Thyroid gland (tissue), 4 donors: ENCODE data around the gene PPP1CC. TPM values are rescaled to one million over a fixed set of nuclear protein-coding genes. Genes with fewer than 3 reads are reported as not detected.
A peak's percentile ranks its signal among the peaks of the same experiment; 100 is the strongest.

ENCODE experiments used
- DNase-seq, 2 donors: peaks; one replicate each; pipeline ENCODE4 v3.0.0-alpha.2; 2019
- H3K27ac ChIP-seq, 3 donors: fragments of 200-600 bp; sonication (generic); 1 replicate in 2 of 3; 2 replicates in 1 of 3; pipeline ENCODE4 v1.5.1; 2016 to 2019; ENCODE audit warnings: mild to moderate bottlenecking in 1 of 3, moderate library complexity in 1 of 3
- H3K27me3 ChIP-seq: fragments of 200-600 bp; sonication (generic); one replicate; pipeline ENCODE4 v1.5.1; 2019
- H3K36me3 ChIP-seq, 2 donors: fragments of 200-600 bp; sonication (generic); one replicate each; pipeline ENCODE4 v1.5.1; 2016 to 2019
- H3K4me1 ChIP-seq, 2 donors: fragments of 200-600 bp; sonication (generic); one replicate each; pipeline ENCODE4 v1.5.1; 2017 to 2019
- H3K4me3 ChIP-seq, 3 donors: fragments of 200-600 bp; sonication (generic); replicated peaks in 1 of 3; 1 replicate in 2 of 3; 2 replicates in 1 of 3; pipeline ENCODE4 v1.5.1; 2016; ENCODE audit warnings: mild to moderate bottlenecking in 1 of 3
- H3K9me3 ChIP-seq: fragments of 200-600 bp; sonication (generic); one replicate; pipeline ENCODE4 v1.5.1; 2017
- CTCF ChIP-seq, 6 experiments: fragments of 200-600 bp in 3 of 6; fragments of 450-650 bp in 3 of 6; sonication (generic) in 3 of 6; IDR thresholded peaks; one replicate each; pipeline ENCODE4 v1.5.1; 2016 to 2019; ENCODE audit warnings: antibody characterized with exemption in 6 of 6, mild to moderate bottlenecking in 2 of 6, inconsistent platforms in 1 of 6, moderate library complexity in 1 of 6
- POLR2A ChIP-seq, 2 donors: fragments of 450-650 bp; IDR thresholded peaks; one replicate each; pipeline ENCODE4 v1.6.1; 2017; ENCODE audit warnings: antibody characterized with exemption in 2 of 2, mild to moderate bottlenecking in 2 of 2, moderate library complexity in 1 of 2
- WGBS, 2 donors: methylation state at CpG; one replicate each; pipeline ENCODE4 v1.1.5; 2017; 5-methylcytosine and 5-hydroxymethylcytosine counted together
- intact Hi-C: fragments of 100-400 bp; cut with DNase I; formaldehyde crosslinking; loops from one replicate; pipeline ENCODE4 v1.15.1; 2023
- total RNA-seq, 4 donors: library from RNA; depleted of rRNA; stranded (reverse); fragments of >200 nt; gene quantifications; one replicate each; pipeline ENCODE4 v1.2.3, GENCODE V29; 2016

The PPP1CC gene
- total RNA-seq, 4 donors from 2014 or later: 85.3 to 154 (median 118) TPM

GRCh38 chr12:110689281-110690126 is 53.2 kb downstream of the PPP1CC start:
- 13 to 20% methylated on average over 19 to 27 of the region's 38 CpGs for WGBS, 2 donors
- intact Hi-C loops: no loop called here
- H3K4me1 ChIP-seq: peaks cover 8% of the 10 kb centered on the region in 2 donors
- no peaks in the 10 kb centered on the region for H3K9me3 ChIP-seq
- H3K27me3 ChIP-seq: no peaks in the 10 kb centered on the region
- H3K36me3 ChIP-seq: no peaks in the 10 kb centered on the region
- TF ChIP-seq POLR2A (IDR thresholded peaks at IDR 0.05): no peak
- TF ChIP-seq CTCF (IDR thresholded peaks at IDR 0.05): no peak
- peak; percentile 26 to 42 for DNase-seq
- H3K27ac ChIP-seq: peak overlapping the region in 2 of 3 donors; percentile 2 to 73
- peak overlapping the region in 2 of 3 donors; percentile 17 to 58 for H3K4me3 ChIP-seq

GRCh38 chr12:110688446-110689280 is 54.0 kb downstream of the PPP1CC start, which contains the start of gene HVCN1:
Gene HVCN1, minus strand, starts transcription at chr12:110689115. Its CDS starts 5,870 bp downstream, at chr12:110683245.
- TF ChIP-seq CTCF (IDR thresholded peaks at IDR 0.05): no peak
- TF ChIP-seq POLR2A (IDR thresholded peaks at IDR 0.05): no peak
- no peaks in the 10 kb centered on the region for H3K9me3 ChIP-seq
- WGBS, 2 donors: 12 to 18% methylated on average over 5 to 16 of the region's 64 CpGs
- intact Hi-C loops: no loop called here
- H3K36me3 ChIP-seq: no peaks in the 10 kb centered on the region
- H3K4me3 ChIP-seq: peak within 1 kb of the TSS; percentile 27 to 58 (median 30)
- peak; percentile 43 to 47 for DNase-seq
- peaks cover 8% of the 10 kb centered on the region in 2 donors for H3K4me1 ChIP-seq
- peak within 1 kb of the TSS in 2 of 3 donors; percentile 2 to 73 for H3K27ac ChIP-seq
- H3K27me3 ChIP-seq: no peaks in the 10 kb centered on the region

GRCh38 chr12:110687396-110688169 is 55.1 kb downstream of the PPP1CC start:
- H3K36me3 ChIP-seq: no peaks in the 10 kb centered on the region
- H3K27ac ChIP-seq: no peak overlapping the region
- no peak overlapping the region for H3K4me3 ChIP-seq
- intact Hi-C loops: no loop called here
- no peaks in the 10 kb centered on the region for H3K9me3 ChIP-seq
- peaks cover 8% of the 10 kb centered on the region in 2 donors for H3K4me1 ChIP-seq
- WGBS, 2 donors: 92 to 96% methylated on average over 15 of the region's 15 CpGs
- H3K27me3 ChIP-seq: no peaks in the 10 kb centered on the region
- DNase-seq: no peak
- TF ChIP-seq CTCF (IDR thresholded peaks at IDR 0.05): no peak
- no peak for TF ChIP-seq POLR2A (IDR thresholded peaks at IDR 0.05)

- no peak overlapping the region for H3K4me3 ChIP-seq
- no peak for DNase-seq
- H3K27me3 ChIP-seq: no peaks in the 10 kb centered on the region
- 89 to 100% methylated on average over 3 of the region's 3 CpGs for WGBS, 2 donors
- no peaks in the 10 kb centered on the region for H3K9me3 ChIP-seq
- no peak for TF ChIP-seq CTCF (IDR thresholded peaks at IDR 0.05)
- peaks cover 8% of the 10 kb centered on the region in 2 donors for H3K4me1 ChIP-seq
- intact Hi-C loops: no loop called here
- H3K27ac ChIP-seq: no peak overlapping the region
- no peaks in the 10 kb centered on the region for H3K36me3 ChIP-seq
These were observed 56.3 kb downstream of the PPP1CC start for GRCh38 chr12:110686294-110686903.
